ENCODE results near the gene FBXW5. TPM values are rescaled to one million over a fixed set of nuclear protein-coding genes. Genes with fewer than 3 reads are reported as not detected.

Gene FBXW5
- total RNA-seq, 2 experiments from 2014 or later = 63.3 to 89.6 TPM

- Histone ChIP-seq H2AFZ (ENCODE audit: low read length) (no peak within 1 kb of the TSS), H3K9me2 (ENCODE audit: insufficient read depth, low read length) (no peaks in the 10 kb centered on the region), H4K20me1 (ENCODE audit: insufficient read depth, low read length) (no peaks in the 10 kb centered on the region), H3K27ac (ENCODE audit: low read depth, low read length, poor library complexity, severe bottlenecking) (no peak within 1 kb of the TSS), H3K4me2 (ENCODE audit: low read length) (no peak within 1 kb of the TSS), H3K9me3 (ENCODE audit: low read length) (no peaks in the 10 kb centered on the region), H3K36me3 (ENCODE audit: insufficient read depth, low read length) (no peaks in the 10 kb centered on the region), H3K4me1 (ENCODE audit: insufficient read depth, low read length, poor library complexity, severe bottlenecking) (no peaks in the 10 kb centered on the region), H3K4me3 (ENCODE audit: low read depth, low read length, poor library complexity, severe bottlenecking) (no peak within 1 kb of the TSS), H3K79me2 (ENCODE audit: insufficient read depth, low read depth, low read length) (no peaks in the 10 kb centered on the region)
- intact Hi-C loops (cut with micrococcal nuclease; ENCODE audit: unreplicated experiment) = no loop called here
- TF ChIP-seq CTCF (conservative IDR thresholded peaks at IDR 0.05; ENCODE audit: low read length) = no peak
- TF ChIP-seq EZH2phosphoT487 (IDR thresholded peaks at IDR 0.05; ENCODE audit: borderline replicate concordance, low read depth, low read length) = no peak
- POLR2A ChIA-PET = interaction anchor here (1.6 kb wide), 1 partner anchor 10 kb away, joined by 5 read pairs; the partner anchor contains the start of gene PAXX
- BruUV-seq (replicated peaks) = no TSS peak
- no peak for DNase-seq (ENCODE audit: low spot score)
- CTCF ChIA-PET (ENCODE audit: unreplicated experiment) = no interaction called here
Measured at GRCh38 chr9:136982232-136983051, 37.9 kb upstream of the FBXW5 start, which contains the start of gene LCNL1. Gene LCNL1, plus strand, starts transcription at chr9:136982993. Its CDS starts 594 bp downstream, at chr9:136983587.

GRCh38 chr9:136981588-136982231 lies 37.2 kb upstream of the FBXW5 start:
- H3K36me3 ChIP-seq (ENCODE audit: insufficient read depth, low read length) = no peaks in the 10 kb centered on the region
- ChIA-PET CTCF (ENCODE audit: unreplicated experiment) (no interaction called here), POLR2A (interaction anchor here (1.6 kb wide), 1 partner anchor 11 kb away, joined by 5 read pairs; the partner anchor contains the start of gene PAXX)
- H3K4me2 ChIP-seq (ENCODE audit: low read length) = no peak overlapping the region
- no peaks in the 10 kb centered on the region for H3K4me1 ChIP-seq (ENCODE audit: insufficient read depth, low read length, poor library complexity, severe bottlenecking)
- no TSS peak for BruUV-seq (replicated peaks)
- no peaks in the 10 kb centered on the region for H3K79me2 ChIP-seq (ENCODE audit: insufficient read depth, low read depth, low read length)
- H3K4me3 ChIP-seq (ENCODE audit: low read depth, low read length, poor library complexity, severe bottlenecking) = no peak overlapping the region
- no peaks in the 10 kb centered on the region for H3K9me2 ChIP-seq (ENCODE audit: insufficient read depth, low read length)
- no peak for TF ChIP-seq EZH2phosphoT487 (IDR thresholded peaks at IDR 0.05; ENCODE audit: borderline replicate concordance, low read depth, low read length)
- intact Hi-C loops (cut with micrococcal nuclease; ENCODE audit: unreplicated experiment) = no loop called here
- no peak overlapping the region for H3K27ac ChIP-seq (ENCODE audit: low read depth, low read length, poor library complexity, severe bottlenecking)
- DNase-seq (ENCODE audit: low spot score) = no peak
- no peaks in the 10 kb centered on the region for H3K9me3 ChIP-seq (ENCODE audit: low read length)
- H4K20me1 ChIP-seq (ENCODE audit: insufficient read depth, low read length) = no peaks in the 10 kb centered on the region
- H2AFZ ChIP-seq (ENCODE audit: low read length) = no peak overlapping the region

- H3K79me2 ChIP-seq (ENCODE audit: insufficient read depth, low read depth, low read length) = no peaks in the 10 kb centered on the region
- DNase-seq (ENCODE audit: low spot score) = no peak
- intact Hi-C loops (cut with micrococcal nuclease; ENCODE audit: unreplicated experiment) = no loop called here
- no TSS peak for BruUV-seq (replicated peaks)
- no peaks in the 10 kb centered on the region for H3K4me1 ChIP-seq (ENCODE audit: insufficient read depth, low read length, poor library complexity, severe bottlenecking)
- H3K9me3 ChIP-seq (ENCODE audit: low read length) = no peaks in the 10 kb centered on the region
- no peak overlapping the region for H2AFZ ChIP-seq (ENCODE audit: low read length)
- H3K9me2 ChIP-seq (ENCODE audit: insufficient read depth, low read length) = no peaks in the 10 kb centered on the region
- H3K4me2 ChIP-seq (ENCODE audit: low read length) = no peak overlapping the region
- no peaks in the 10 kb centered on the region for H4K20me1 ChIP-seq (ENCODE audit: insufficient read depth, low read length)
- ChIA-PET POLR2A (no interaction called here), CTCF (ENCODE audit: unreplicated experiment) (no interaction called here)
- TF ChIP-seq CTCF (conservative IDR thresholded peaks at IDR 0.05; ENCODE audit: low read length) (no peak), EZH2phosphoT487 (IDR thresholded peaks at IDR 0.05; ENCODE audit: borderline replicate concordance, low read depth, low read length) (no peak)
- no peak overlapping the region for H3K27ac ChIP-seq (ENCODE audit: low read depth, low read length, poor library complexity, severe bottlenecking)
- no peaks in the 10 kb centered on the region for H3K36me3 ChIP-seq (ENCODE audit: insufficient read depth, low read length)
- no peak overlapping the region for H3K4me3 ChIP-seq (ENCODE audit: low read depth, low read length, poor library complexity, severe bottlenecking)
Measured at GRCh38 chr9:136980669-136981478, 36.3 kb upstream of the FBXW5 start.
